NCI-H1694 (cell line): ENCODE results near the gene CABYR.

ENCODE experiments used
- DNase-seq: peaks from one replicate; lab custom pipeline; 2025; lab: John Stamatoyannopoulos, UW

CABYR gene, protein sequence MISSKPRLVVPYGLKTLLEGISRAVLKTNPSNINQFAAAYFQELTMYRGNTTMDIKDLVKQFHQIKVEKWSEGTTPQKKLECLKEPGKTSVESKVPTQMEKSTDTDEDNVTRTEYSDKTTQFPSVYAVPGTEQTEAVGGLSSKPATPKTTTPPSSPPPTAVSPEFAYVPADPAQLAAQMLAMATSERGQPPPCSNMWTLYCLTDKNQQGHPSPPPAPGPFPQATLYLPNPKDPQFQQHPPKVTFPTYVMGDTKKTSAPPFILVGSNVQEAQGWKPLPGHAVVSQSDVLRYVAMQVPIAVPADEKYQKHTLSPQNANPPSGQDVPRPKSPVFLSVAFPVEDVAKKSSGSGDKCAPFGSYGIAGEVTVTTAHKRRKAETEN

GRCh38 chr18:24138789-24139616, at the start of gene CABYR:
Gene CABYR, plus strand, starts transcription at chr18:24139062. Its CDS starts 4,053 bp downstream, at chr18:24143115.
- DNase-seq = peak; percentile 35

- DNase-seq = peak; percentile 8
These were observed 49.8 kb upstream of the CABYR start for GRCh38 chr18:24089076-24089475.

GRCh38 chr18:24089515-24090337, 49.1 kb upstream of the CABYR start:
- no peak for DNase-seq

DNA sequence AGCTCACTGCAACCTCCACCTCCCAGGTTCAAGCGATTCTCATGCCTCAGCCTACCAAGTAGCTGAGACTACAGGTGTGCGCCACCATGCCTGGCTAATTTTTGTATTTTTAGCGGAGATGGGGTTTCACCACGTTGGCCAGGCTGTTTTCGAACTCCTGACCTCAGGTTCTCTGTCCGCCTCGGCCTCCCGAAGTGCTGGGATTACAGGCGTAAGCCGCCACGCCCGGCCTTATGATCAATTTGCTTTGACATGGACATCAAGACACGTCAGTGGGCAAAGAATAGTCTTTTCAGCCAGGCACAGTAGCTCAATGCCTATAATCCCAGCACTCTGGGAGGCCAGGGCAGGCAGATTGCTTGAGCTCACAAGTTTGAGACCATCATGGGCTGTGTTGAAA, 48.0 kb upstream of the CABYR start:
- DNase-seq = no peak

DNA sequence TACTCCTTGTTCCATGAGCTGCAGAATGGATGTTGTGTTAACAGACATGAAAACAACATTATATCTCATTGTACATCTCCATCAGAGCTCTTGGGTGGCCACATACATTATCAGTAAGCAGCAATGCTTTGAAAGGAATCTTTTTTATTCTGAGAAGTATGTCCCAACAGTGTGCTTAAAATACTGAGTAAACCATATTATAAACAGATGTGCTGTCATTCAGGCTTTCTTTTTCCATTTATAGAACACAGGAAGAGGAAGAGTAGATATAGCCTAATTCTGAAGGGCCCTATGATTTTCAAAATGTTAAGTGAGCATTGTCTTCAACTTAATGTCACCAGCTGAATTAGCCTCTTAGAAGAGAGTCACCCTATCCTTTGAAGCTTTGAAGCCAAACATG, 44.3 kb upstream of the CABYR start:
- DNase-seq = no peak

GRCh38 chr18:24095976-24096375, 42.9 kb upstream of the CABYR start:
- no peak for DNase-seq

- DNase-seq = no peak
These were observed 35.4 kb upstream of the CABYR start for GRCh38 chr18:24103320-24104021.

- no peak for DNase-seq
These were observed 34.4 kb upstream of the CABYR start for GRCh38 chr18:24104486-24104885.

- no peak for DNase-seq
These were observed 30.2 kb upstream of the CABYR start for GRCh38 chr18:24108641-24109040.

GRCh38 chr18:24111936-24112335, 26.9 kb upstream of the CABYR start:
- no peak for DNase-seq

DNA sequence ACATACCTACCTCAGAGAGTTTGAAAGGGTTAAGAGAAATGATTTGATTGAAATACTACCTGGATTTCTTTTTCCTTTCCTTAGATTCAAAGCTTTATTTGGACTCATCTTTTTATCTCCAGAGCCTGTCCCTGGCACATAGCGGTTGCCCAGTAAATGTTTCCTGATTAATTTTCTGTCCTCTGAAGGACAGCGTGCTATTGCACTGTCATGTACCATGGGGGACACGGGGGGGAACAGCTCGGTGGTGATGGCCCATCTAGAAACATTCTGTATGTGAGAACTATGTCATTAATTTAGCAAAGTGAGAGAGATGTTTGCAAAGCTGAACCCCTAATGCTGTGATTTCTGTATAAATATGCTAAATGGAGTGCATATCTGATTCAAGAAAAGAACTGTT, 26.4 kb upstream of the CABYR start:
- DNase-seq = no peak

GRCh38 chr18:24112874-24113615, 25.8 kb upstream of the CABYR start:
- no peak for DNase-seq

DNA sequence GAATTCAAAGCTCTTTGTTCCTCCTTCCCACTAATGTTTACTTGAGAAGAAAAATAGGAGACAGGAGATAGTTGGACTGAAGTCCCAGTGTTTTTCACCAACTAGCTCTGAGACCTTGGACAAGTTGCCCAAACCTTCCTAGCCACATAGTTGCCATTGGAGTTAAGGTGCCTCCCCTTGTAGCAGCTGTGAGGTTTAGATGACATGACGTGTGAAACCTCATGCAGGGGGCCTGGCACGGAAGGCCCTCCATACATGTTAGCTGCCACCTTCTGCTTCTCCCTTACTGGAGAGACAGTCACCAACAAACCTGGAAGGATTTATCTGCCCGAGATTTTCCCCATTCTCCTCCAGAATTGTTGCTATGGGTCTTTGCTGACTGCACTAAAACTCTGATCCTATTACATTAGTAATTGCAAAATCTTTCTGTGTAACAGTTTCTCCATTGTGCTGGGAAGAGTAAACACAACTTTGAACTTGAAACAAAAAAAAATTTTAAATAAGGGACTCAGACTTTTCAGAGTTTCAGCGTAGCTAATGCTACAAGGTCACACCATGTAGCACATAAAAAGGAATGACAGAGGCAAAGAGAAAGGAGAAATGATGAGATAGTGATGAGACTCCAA, 23.8 kb upstream of the CABYR start:
- DNase-seq = no peak

DNA sequence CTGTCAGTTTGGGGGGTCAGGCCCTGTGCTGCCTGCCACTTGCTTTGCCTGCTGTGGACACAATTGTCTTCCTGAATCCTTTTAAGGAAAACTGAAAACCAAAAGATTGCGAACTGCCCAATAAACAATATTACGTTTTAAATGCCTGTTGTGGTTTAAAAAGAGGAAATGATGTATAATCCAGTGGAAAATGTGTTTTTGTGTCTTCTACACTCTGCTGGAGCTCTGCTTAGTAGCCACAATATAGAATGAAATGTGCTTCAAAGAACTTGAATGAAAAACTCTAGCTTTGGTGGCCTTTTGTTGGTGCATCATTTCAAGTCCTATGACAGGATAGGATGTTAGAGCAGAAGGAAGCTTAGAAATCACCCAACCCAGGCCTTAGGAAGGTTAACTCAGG, 23.2 kb upstream of the CABYR start:
- DNase-seq = no peak

- peak; percentile 64 for DNase-seq
These were observed 19.9 kb upstream of the CABYR start for GRCh38 chr18:24118750-24119577.

GRCh38 chr18:24120676-24121075, 18.2 kb upstream of the CABYR start:
- no peak for DNase-seq

- DNase-seq = no peak
These were observed 17.2 kb upstream of the CABYR start for GRCh38 chr18:24121625-24122024.

DNA sequence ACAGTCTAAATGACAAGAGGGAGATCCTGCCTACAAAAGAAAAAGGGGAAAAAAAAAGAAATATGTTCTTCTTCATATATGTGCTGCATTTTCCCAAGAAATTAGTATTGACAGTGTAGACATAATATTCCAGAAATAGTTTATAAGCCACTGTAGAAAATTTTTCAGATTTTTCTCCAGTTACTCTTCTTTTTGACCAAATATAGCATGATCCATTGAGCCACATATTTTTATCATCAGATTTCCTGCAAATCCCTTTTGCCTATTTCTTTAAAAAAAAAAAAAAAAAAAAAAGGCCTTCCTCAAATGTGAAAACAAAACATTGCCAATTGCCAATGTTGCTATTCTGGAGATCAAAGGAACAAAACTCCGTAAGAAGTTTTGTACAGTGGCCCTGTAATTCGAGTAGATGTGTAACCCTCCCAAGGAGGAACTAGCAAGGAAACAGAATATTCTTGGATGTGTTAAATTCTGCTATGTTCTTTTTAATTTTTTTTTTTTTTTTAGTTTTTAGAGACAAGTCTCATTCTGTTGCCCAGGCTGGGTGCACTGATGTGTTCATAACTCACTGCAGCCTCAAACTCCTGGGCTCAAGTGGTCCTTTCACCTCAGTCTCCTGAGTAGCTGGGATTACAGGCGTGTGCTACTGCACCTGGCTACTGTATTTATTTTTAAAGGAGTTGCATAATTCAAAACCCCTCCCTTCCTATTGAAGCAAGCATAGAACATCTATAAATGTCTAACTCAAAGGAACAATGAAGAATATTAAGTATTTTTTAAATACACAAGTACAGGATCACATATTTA, 12.5 kb upstream of the CABYR start:
- no peak for DNase-seq

GRCh38 chr18:24127735-24128134, 11.1 kb upstream of the CABYR start:
- DNase-seq = no peak
